ENCODE results near the gene ST6GALNAC5. TPM values are rescaled to one million over a fixed set of nuclear protein-coding genes. Genes with fewer than 3 reads are reported as not detected.
A peak's percentile ranks its signal among the peaks of the same experiment; 100 is the strongest.

The ST6GALNAC5 gene
- total and polyA plus RNA-seq, 10 of the 15 experiments (the other 5 are each of a cell fraction or from before 2014, with no cell fraction given) = under 0.01 to 1.8 (median 0.07) TPM; not detected in 6

GRCh38 chr1:76871355-76871974 lies 4.2 kb downstream of the ST6GALNAC5 start (continued):
- TF ChIP-seq ZNF687 (IDR thresholded peaks at IDR 0.05) = no peak
- TF ChIP-seq CHD2 (IDR thresholded peaks at IDR 0.05; ENCODE audit: borderline replicate concordance, low read depth, low read length) = no peak
- no peak for TF ChIP-seq RCOR1 (conservative IDR thresholded peaks at IDR 0.05; ENCODE audit: low read depth, low read length)
- no peak for TF ChIP-seq ZBTB40 (IDR thresholded peaks at IDR 0.05; ENCODE audit: borderline replicate concordance)
- TF ChIP-seq EGR1 (IDR thresholded peaks at IDR 0.05; ENCODE audit: borderline replicate concordance in 1 of 2, low read depth in 2 of 2, low read length in 2 of 2) = no peak
- peak; percentile 85 for TF ChIP-seq IKZF1 (conservative IDR thresholded peaks at IDR 0.05)
- peak; percentile 80 for TF ChIP-seq RELB (IDR thresholded peaks at IDR 0.05; ENCODE audit: low read depth)
- no peak for TF ChIP-seq ATF3 (IDR thresholded peaks at IDR 0.05; ENCODE audit: borderline replicate concordance, extremely low read depth, low read depth, low read length)
- TF ChIP-seq CBFB (IDR thresholded peaks at IDR 0.05; ENCODE audit: low read depth) = no peak
- no peak for TF ChIP-seq CHD1 (IDR thresholded peaks at IDR 0.05; ENCODE audit: low read depth, low read length)
- TF ChIP-seq RFX5 (IDR thresholded peaks at IDR 0.05; ENCODE audit: low read depth, low read length) = no peak
- no peak for TF ChIP-seq CUX1 (IDR thresholded peaks at IDR 0.05; ENCODE audit: insufficient replicate concordance, low read depth, low read length)
- no peak for TF ChIP-seq ZNF24 (IDR thresholded peaks at IDR 0.05)
